Measurements from ENCODE around the gene PPP2R5D. TPM values are rescaled to one million over a fixed set of nuclear protein-coding genes. Genes with fewer than 3 reads are reported as not detected.

PPP2R5D gene
- polyA plus RNA-seq, 2 of the 4 experiments (the other 2 are of a cell fraction) = 26.5 to 34.6 TPM

DNA sequence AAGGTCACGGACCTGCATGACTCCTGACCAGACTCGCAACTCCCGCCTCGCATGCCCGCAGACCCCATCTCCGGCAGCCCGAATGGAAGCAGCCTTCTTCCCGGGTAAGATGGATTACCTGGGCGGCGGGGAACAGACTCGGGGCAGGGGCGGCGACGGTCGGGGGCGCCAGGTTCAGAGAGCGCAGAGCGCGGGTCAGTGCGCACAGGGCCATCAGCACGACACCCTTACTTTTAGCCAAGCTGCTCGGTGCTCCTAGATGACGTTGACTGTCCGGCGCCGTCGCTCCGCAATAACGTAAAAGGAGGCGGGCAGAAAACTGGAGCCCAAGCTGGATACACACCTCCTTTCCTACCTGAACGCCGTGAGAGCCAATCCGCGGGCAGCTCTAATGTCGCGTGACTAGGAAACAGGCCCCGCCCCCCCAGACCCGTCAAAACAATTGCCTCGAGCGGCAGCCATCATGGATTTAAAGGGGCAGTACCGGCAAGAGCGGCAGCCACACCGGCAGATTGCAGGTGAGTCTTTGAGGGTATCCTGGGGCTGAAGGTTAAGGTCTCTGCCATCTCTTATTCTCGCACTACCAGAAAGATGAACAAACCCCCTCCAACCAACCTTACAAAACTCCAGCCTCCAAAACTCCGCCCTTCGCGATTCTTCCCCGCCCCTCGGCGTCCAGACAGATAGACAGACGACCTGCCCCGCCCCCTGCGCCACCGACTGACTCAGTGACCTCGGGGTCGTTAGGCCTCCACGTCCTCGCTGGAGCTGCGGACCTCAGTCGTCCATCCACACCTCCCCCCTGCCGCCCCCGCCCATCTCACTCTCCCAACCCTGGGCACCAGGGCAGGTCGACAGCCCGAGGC, 75.0 kb downstream of the PPP2R5D start, which contains the start of the genes KLC4 and MRPL2 (continued):
- TF ChIP-seq REST (IDR thresholded peaks at IDR 0.05) (no peak; the same call in 1 of the 2 replicates), POLR2AphosphoS2 (conservative IDR thresholded peaks at IDR 0.05; ENCODE audit: low read length) (no peak), JUN (IDR thresholded peaks at IDR 0.05) (peak in 1 of 2 experiments; percentile 71; a peak in 2 of 5 replicates), RAD21 (conservative IDR thresholded peaks at IDR 0.05 in 1 of 2, IDR thresholded peaks at IDR 0.05 in 1 of 2) (no peak), KDM5A (IDR thresholded peaks at IDR 0.05) (peak; percentile 85), CBX8 (IDR thresholded peaks at IDR 0.05) (no peak), BHLHE40 (IDR thresholded peaks at IDR 0.05; ENCODE audit: low read depth, low read length) (no peak), MYC (IDR thresholded peaks at IDR 0.05; ENCODE audit: borderline replicate concordance, low read length) (no peak; the same call in 1 of the 2 replicates), EHF (CRISPR knock-in tag; IDR thresholded peaks at IDR 0.05) (no peak), HMGXB4 (CRISPR knock-in tag; IDR thresholded peaks at IDR 0.05; ENCODE audit: borderline replicate concordance) (no peak), USF2 (IDR thresholded peaks at IDR 0.05) (0 out of 2 replicates have a peak, but pooled peaks have one; percentile 36)
- TF ChIP-seq, protein P1, sequence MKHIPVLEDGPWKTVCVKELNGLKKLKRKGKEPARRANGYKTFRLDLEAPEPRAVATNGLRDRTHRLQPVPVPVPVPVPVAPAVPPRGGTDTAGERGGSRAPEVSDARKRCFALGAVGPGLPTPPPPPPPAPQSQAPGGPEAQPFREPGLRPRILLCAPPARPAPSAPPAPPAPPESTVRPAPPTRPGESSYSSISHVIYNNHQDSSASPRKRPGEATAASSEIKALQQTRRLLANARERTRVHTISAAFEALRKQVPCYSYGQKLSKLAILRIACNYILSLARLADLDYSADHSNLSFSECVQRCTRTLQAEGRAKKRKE (CRISPR knock-in tag; IDR thresholded peaks at IDR 0.05; ENCODE audit: low read depth) = no peak

GRCh38 chr6:43060034-43060754, 75.8 kb downstream of the PPP2R5D start:
- POLR2A ChIA-PET = interaction anchor here (1.4 to 1.5 kb wide), 3 partner anchors 39 to 84 kb away, joined by 6 to 10 read pairs (median 6); partner anchors contain the start of genes PPP2R5D and RRP36
- peak overlapping the region; percentile 87 for H3K4me2 ChIP-seq
- H3K4me3 ChIP-seq = peak overlapping the region; percentile 100
- ATAC-seq (peak; percentile 14 to 41; a peak in 5 of 6 replicates), DNase-seq (ENCODE audit: low read depth in 1 of 2, low spot score in 1 of 2) (peak; percentile 15 to 24), FAIRE-seq (no peak)
- CTCF ChIA-PET = interaction anchor here (0.7 to 1.9 kb wide), 3 partner anchors 11 to 159 kb away, joined by 4 to 13 read pairs (median 7); no protein-coding TSS in a partner anchor
- WGBS (ENCODE audit: missing lambda C conversion rate) = 9% methylated on average over 10 of the region's 15 CpGs
- H3K9me3 ChIP-seq = no peaks in the 10 kb centered on the region
- H3K4me1 ChIP-seq = peaks cover 14% of the 10 kb centered on the region
- H3K27ac ChIP-seq = peak overlapping the region; percentile 90 to 97
- TF ChIP-seq ZSCAN20 (CRISPR knock-in tag; IDR thresholded peaks at IDR 0.05) (no peak), RARB (CRISPR knock-in tag; IDR thresholded peaks at IDR 0.05) (no peak), HOXB5 (CRISPR knock-in tag; IDR thresholded peaks at IDR 0.05) (no peak), ZNF302 (CRISPR knock-in tag; IDR thresholded peaks at IDR 0.05) (no peak), SREBF2 (IDR thresholded peaks at IDR 0.05) (no peak), HMGXB4 (CRISPR knock-in tag; IDR thresholded peaks at IDR 0.05; ENCODE audit: borderline replicate concordance) (no peak), JUN (IDR thresholded peaks at IDR 0.05) (no peak), NR3C1 (IDR thresholded peaks at IDR 0.05) (no peak), GATA3 (IDR thresholded peaks at IDR 0.05; ENCODE audit: borderline replicate concordance) (no peak), JUNB (IDR thresholded peaks at IDR 0.05) (no peak)
- TF ChIP-seq, protein P2, sequence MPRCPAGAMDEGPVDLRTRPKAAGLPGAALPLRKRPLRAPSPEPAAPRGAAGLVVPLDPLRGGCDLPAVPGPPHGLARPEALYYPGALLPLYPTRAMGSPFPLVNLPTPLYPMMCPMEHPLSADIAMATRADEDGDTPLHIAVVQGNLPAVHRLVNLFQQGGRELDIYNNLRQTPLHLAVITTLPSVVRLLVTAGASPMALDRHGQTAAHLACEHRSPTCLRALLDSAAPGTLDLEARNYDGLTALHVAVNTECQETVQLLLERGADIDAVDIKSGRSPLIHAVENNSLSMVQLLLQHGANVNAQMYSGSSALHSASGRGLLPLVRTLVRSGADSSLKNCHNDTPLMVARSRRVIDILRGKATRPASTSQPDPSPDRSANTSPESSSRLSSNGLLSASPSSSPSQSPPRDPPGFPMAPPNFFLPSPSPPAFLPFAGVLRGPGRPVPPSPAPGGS (IDR thresholded peaks at IDR 0.05) = no peak
- TF ChIP-seq, protein P3, sequence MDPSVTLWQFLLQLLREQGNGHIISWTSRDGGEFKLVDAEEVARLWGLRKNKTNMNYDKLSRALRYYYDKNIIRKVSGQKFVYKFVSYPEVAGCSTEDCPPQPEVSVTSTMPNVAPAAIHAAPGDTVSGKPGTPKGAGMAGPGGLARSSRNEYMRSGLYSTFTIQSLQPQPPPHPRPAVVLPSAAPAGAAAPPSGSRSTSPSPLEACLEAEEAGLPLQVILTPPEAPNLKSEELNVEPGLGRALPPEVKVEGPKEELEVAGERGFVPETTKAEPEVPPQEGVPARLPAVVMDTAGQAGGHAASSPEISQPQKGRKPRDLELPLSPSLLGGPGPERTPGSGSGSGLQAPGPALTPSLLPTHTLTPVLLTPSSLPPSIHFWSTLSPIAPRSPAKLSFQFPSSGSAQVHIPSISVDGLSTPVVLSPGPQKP (IDR thresholded peaks at IDR 0.05; ENCODE audit: low read depth, low read length) = no peak
- TF ChIP-seq, protein P4, sequence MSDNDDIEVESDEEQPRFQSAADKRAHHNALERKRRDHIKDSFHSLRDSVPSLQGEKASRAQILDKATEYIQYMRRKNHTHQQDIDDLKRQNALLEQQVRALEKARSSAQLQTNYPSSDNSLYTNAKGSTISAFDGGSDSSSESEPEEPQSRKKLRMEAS (IDR thresholded peaks at IDR 0.05) = no peak
